NCI-H748 (cell line): ENCODE results near the gene PRDM16.
A peak's percentile ranks its signal among the peaks of the same experiment; 100 is the strongest.

Experiments
- DNase-seq: peaks from one replicate; lab custom pipeline; 2025; ENCODE audit not compliant: unreplicated experiment; lab: John Stamatoyannopoulos, UW

PRDM16 gene

GRCh38 chr1:3176820-3177219 is 107.8 kb downstream of the PRDM16 start:
- no peak for DNase-seq

GRCh38 chr1:3178279-3178678 is 109.3 kb downstream of the PRDM16 start:
- no peak for DNase-seq

GRCh38 chr1:3179471-3179870 is 110.5 kb downstream of the PRDM16 start:
- no peak for DNase-seq

- DNase-seq, result no peak
Measured at GRCh38 chr1:3180915-3181314, 111.9 kb downstream of the PRDM16 start.

GRCh38 chr1:3181956-3182355 is 113.0 kb downstream of the PRDM16 start:
- no peak for DNase-seq

GRCh38 chr1:3183411-3183810 is 114.4 kb downstream of the PRDM16 start:
- no peak for DNase-seq

GRCh38 chr1:3183813-3184212 is 114.8 kb downstream of the PRDM16 start:
- DNase-seq, result no peak

GRCh38 chr1:3184666-3185065 is 115.7 kb downstream of the PRDM16 start:
- no peak for DNase-seq

- no peak for DNase-seq
Measured at GRCh38 chr1:3185896-3186525, 117.0 kb downstream of the PRDM16 start.

GRCh38 chr1:3186526-3186921 is 117.5 kb downstream of the PRDM16 start:
- DNase-seq, result peak; percentile 34

- DNase-seq, result no peak
Measured at GRCh38 chr1:3187415-3188149, 118.6 kb downstream of the PRDM16 start.

GRCh38 chr1:3188150-3188971 is 119.4 kb downstream of the PRDM16 start:
- DNase-seq, result peak; percentile 50

GRCh38 chr1:3190256-3191041 is 121.4 kb downstream of the PRDM16 start:
- DNase-seq, result peak; percentile 61

GRCh38 chr1:3192361-3192760 is 123.4 kb downstream of the PRDM16 start:
- no peak for DNase-seq

- no peak for DNase-seq
Measured at GRCh38 chr1:3192825-3193224, 123.8 kb downstream of the PRDM16 start.

- DNase-seq, result no peak
Measured at GRCh38 chr1:3193811-3194210, 124.8 kb downstream of the PRDM16 start.

GRCh38 chr1:3194760-3195479 is 125.9 kb downstream of the PRDM16 start:
- no peak for DNase-seq

GRCh38 chr1:3195480-3195815 is 126.4 kb downstream of the PRDM16 start:
- no peak for DNase-seq

GRCh38 chr1:3195966-3196515 is 127.0 kb downstream of the PRDM16 start:
- no peak for DNase-seq

GRCh38 chr1:3196577-3197245 is 127.7 kb downstream of the PRDM16 start:
- no peak for DNase-seq
